CD14-positive monocyte (primary cell): Measurements from ENCODE around the gene RAB12. TPM values are rescaled to one million over a fixed set of nuclear protein-coding genes. Genes with fewer than 3 reads are reported as not detected.

ENCODE experiments used
- DNase-seq, 3 donors: peaks; one replicate each; pipeline ENCODE4 v3.0.0-alpha.2; 2011 to 2022
- H2AFZ ChIP-seq: 2 replicates; pipeline ENCODE4 v1.6.0; 2012; ENCODE audit warnings: mild to moderate bottlenecking, low read depth, low read length, inconsistent platforms; ENCODE audit not compliant: insufficient read depth, poor library complexity, severe bottlenecking
- H3K27ac ChIP-seq, 2 donors: 1 replicate in 1 of 2; 2 replicates in 1 of 2; pipeline ENCODE4 v1.5.1; 2012 to 2013; ENCODE audit warnings: low read length in 2 of 2, control low read depth in 1 of 2, inconsistent platforms in 1 of 2, low read depth in 1 of 2, mild to moderate bottlenecking in 1 of 2
- H3K27me3 ChIP-seq, 2 donors: one replicate each; pipeline versions ENCODE4 v1.6.0 to v1.6.1; 2011 to 2013; ENCODE audit warnings: low read length in 2 of 2; ENCODE audit not compliant: control insufficient read depth in 2 of 2, insufficient read depth in 2 of 2
- H3K36me3 ChIP-seq, 2 donors: replicated peaks in 1 of 2; 1 replicate in 1 of 2; 2 replicates in 1 of 2; pipeline versions ENCODE4 v1.5.1 to v1.6.1; 2012 to 2013; ENCODE audit warnings: low read length in 2 of 2, control low read depth in 1 of 2, inconsistent platforms in 1 of 2, mild to moderate bottlenecking in 1 of 2; ENCODE audit not compliant: insufficient read depth in 2 of 2, control insufficient read depth in 1 of 2
- H3K4me1 ChIP-seq, 2 donors: 1 replicate in 1 of 2; 2 replicates in 1 of 2; pipeline versions ENCODE4 v1.5.1 to v1.6.1; 2012 to 2013; ENCODE audit warnings: low read length in 2 of 2, control low read depth in 1 of 2, inconsistent platforms in 1 of 2, mild to moderate bottlenecking in 1 of 2, moderate library complexity in 1 of 2; ENCODE audit not compliant: insufficient read depth in 2 of 2, control insufficient read depth in 1 of 2
- H3K4me2 ChIP-seq: replicated peaks from 2 replicates; pipeline ENCODE3; 2012; ENCODE audit warnings: low read length, moderate library complexity, mild to moderate bottlenecking; ENCODE audit not compliant: poor library complexity, severe bottlenecking; ENCODE audit errors: extremely low read depth
- H3K4me3 ChIP-seq, 3 experiments: fragments of 200-600 bp in 1 of 3; sonication (generic) in 1 of 3; replicated peaks in 1 of 3; 1 replicate in 2 of 3; 2 replicates in 1 of 3; pipeline ENCODE4 v1.5.1; 2011 to 2013; ENCODE audit warnings: low read length in 3 of 3, mild to moderate bottlenecking in 3 of 3, control low read depth in 2 of 3, low read depth in 2 of 3, inconsistent platforms in 1 of 3, moderate library complexity in 1 of 3
- H3K79me2 ChIP-seq: 2 replicates; pipeline ENCODE4 v1.6.0; 2012; ENCODE audit warnings: mild to moderate bottlenecking, control low read depth, inconsistent platforms, low read length, moderate library complexity; ENCODE audit not compliant: insufficient read depth
- H3K9ac ChIP-seq: 2 replicates; pipeline ENCODE4 v1.6.0; 2017; ENCODE audit warnings: low read length, mild to moderate bottlenecking; ENCODE audit not compliant: insufficient read depth, poor library complexity, severe bottlenecking
- H3K9me3 ChIP-seq, 2 donors: replicated peaks in 1 of 2; 1 replicate in 1 of 2; 2 replicates in 1 of 2; pipeline versions ENCODE4 v1.5.1 to v1.6.1; 2012 to 2013; ENCODE audit warnings: low read length in 2 of 2, control low read depth in 1 of 2; ENCODE audit not compliant: control insufficient read depth in 1 of 2, insufficient read depth in 1 of 2
- H4K20me1 ChIP-seq: 2 replicates; pipeline ENCODE4 v1.6.0; 2012; ENCODE audit warnings: mild to moderate bottlenecking, low read length, control low read depth, moderate library complexity; ENCODE audit not compliant: insufficient read depth
- H3K27ac Mint-ChIP-seq, 7 donors: one replicate each; pipeline ENCODE4 v1.8.0; 2020; ENCODE audit warnings: mild to moderate bottlenecking in 7 of 7, mixed read lengths in 7 of 7, moderate library complexity in 6 of 7, inconsistent platforms in 2 of 7
- H3K27me3 Mint-ChIP-seq, 3 donors: one replicate each; pipeline ENCODE4 v1.8.0; 2021 to 2022; ENCODE audit warnings: low read depth in 3 of 3, mild to moderate bottlenecking in 3 of 3, mixed read lengths in 3 of 3, moderate library complexity in 3 of 3, inconsistent platforms in 1 of 3
- H3K36me3 Mint-ChIP-seq, 2 donors: one replicate each; pipeline ENCODE4 v1.8.0; 2020; ENCODE audit warnings: mixed read lengths in 2 of 2, inconsistent platforms in 1 of 2, mild to moderate bottlenecking in 1 of 2
- H3K4me1 Mint-ChIP-seq: one replicate; pipeline ENCODE4 v1.8.0; 2020; ENCODE audit warnings: mild to moderate bottlenecking, mixed read lengths
- H3K4me3 Mint-ChIP-seq, 2 donors: one replicate each; pipeline ENCODE4 v1.8.0; 2020; ENCODE audit warnings: mild to moderate bottlenecking in 2 of 2, mixed read lengths in 2 of 2, moderate library complexity in 1 of 2
- H3K9me3 Mint-ChIP-seq, 7 donors: one replicate each; pipeline ENCODE4 v1.8.0; 2020 to 2022; ENCODE audit warnings: mixed read lengths in 7 of 7, mild to moderate bottlenecking in 6 of 7, moderate library complexity in 6 of 7, inconsistent platforms in 2 of 7
- CTCF ChIP-seq: fragments of 200-600 bp; IDR thresholded peaks from one replicate; pipeline ENCODE4 v1.8.0; 2022; ENCODE audit warnings: antibody characterized with exemption, mild to moderate bottlenecking
- WGBS: methylation state at CpG from one replicate; pipeline ENCODE4 v1.1.5; 2013; ENCODE audit warnings: missing lambda C conversion rate; ENCODE audit not compliant: insufficient coverage; 5-methylcytosine and 5-hydroxymethylcytosine counted together
- intact Hi-C, 2 donors: fragments of 100-400 bp; cut with micrococcal nuclease; formaldehyde crosslinking; loops; one replicate each; pipeline versions ENCODE4 v1.15.0 to v1.15.1; 2023
- polyA plus RNA-seq, 3 donors: library from polyadenylated mRNA; depleted of rRNA in 1 of 3; unstranded in 2 of 3; stranded (reverse) in 1 of 3; fragments of 300-500 nt in 2 of 3; fragments of >200 nt in 1 of 3; fragmentation: Illumina TruSeq in 2 of 3; gene quantifications; 1 replicate in 2 of 3; 2 replicates in 1 of 3; pipeline ENCODE4 v1.2.3, GENCODE V29; 2012 to 2021

The RAB12 gene
- polyA plus RNA-seq, 3 donors: 0.15 to 22.1 (median 0.16) TPM

GRCh38 chr18:8603663-8604520 lies 5.3 kb upstream of the RAB12 start:
- no peaks in the 10 kb centered on the region for H3K9me3 ChIP-seq
- H4K20me1 ChIP-seq: no peaks in the 10 kb centered on the region
- H3K79me2 ChIP-seq: no peaks in the 10 kb centered on the region
- peak overlapping the region; percentile 59 for H3K9ac ChIP-seq
- Mint-ChIP-seq H3K27me3 (peaks cover 3 to 14% (median 8%) of the 10 kb centered on the region in 3 donors), H3K4me3 (peak overlapping the region; percentile 80 to 94), H3K4me1 (peaks cover 47% of the 10 kb centered on the region), H3K36me3 (no peaks in the 10 kb centered on the region), H3K9me3 (no peaks in the 10 kb centered on the region), H3K27ac (peak overlapping the region; percentile 87 to 96 (median 94))
- H3K36me3 ChIP-seq: no peaks in the 10 kb centered on the region
- peaks cover 0 to 5% of the 10 kb centered on the region in 2 donors for H3K27me3 ChIP-seq
- peak overlapping the region; percentile 85 for H3K4me2 ChIP-seq
- peak in 2 of 3 donors; percentile 35 to 46 for DNase-seq
- peak overlapping the region; percentile 73 to 88 for H3K27ac ChIP-seq
- TF ChIP-seq CTCF: no peak
- peak overlapping the region; percentile 81 for H2AFZ ChIP-seq
- peak overlapping the region; percentile 47 to 98 (median 83) for H3K4me3 ChIP-seq
- intact Hi-C loops: loop anchor here in 1 of 2 donors (2.0 kb wide), 1 partner anchor 25 kb away; no protein-coding TSS in a partner anchor
- WGBS: 18% methylated on average over 6 of the region's 14 CpGs
- peaks cover 49 to 52% of the 10 kb centered on the region in 2 donors for H3K4me1 ChIP-seq

GRCh38 chr18:8605974-8606373 lies 3.3 kb upstream of the RAB12 start:
- Histone ChIP-seq H3K4me2 (no peak overlapping the region), H2AFZ (no peak overlapping the region), H3K79me2 (peaks cover 14% of the 10 kb centered on the region), H3K9me3 (no peaks in the 10 kb centered on the region), H3K36me3 (no peaks in the 10 kb centered on the region), H3K9ac (no peak overlapping the region), H3K27ac (no peak overlapping the region), H3K4me3 (no peak overlapping the region), H4K20me1 (peaks cover 9% of the 10 kb centered on the region), H3K27me3 (peaks cover 0 to 5% of the 10 kb centered on the region in 2 donors), H3K4me1 (peaks cover 43 to 51% of the 10 kb centered on the region in 2 donors)
- peak overlapping the region in 1 of 2 donors; percentile 1 for H3K4me3 Mint-ChIP-seq
- no peaks in the 10 kb centered on the region for H3K9me3 Mint-ChIP-seq
- H3K4me1 Mint-ChIP-seq: peaks cover 47% of the 10 kb centered on the region
- peaks cover 5 to 14% (median 8%) of the 10 kb centered on the region in 3 donors for H3K27me3 Mint-ChIP-seq
- intact Hi-C loops: no loop called here
- no peak for DNase-seq
- H3K36me3 Mint-ChIP-seq: no peaks in the 10 kb centered on the region
- TF ChIP-seq CTCF: no peak
- 100% methylated on average over 2 of the region's 8 CpGs for WGBS
- H3K27ac Mint-ChIP-seq: peak overlapping the region in 2 of 7 donors; percentile 19 to 50
